CD4-positive, alpha-beta T cell (primary cell): ENCODE results near the gene POLR3H. TPM values are rescaled to one million over a fixed set of nuclear protein-coding genes. Genes with fewer than 3 reads are reported as not detected.
A peak's percentile ranks its signal among the peaks of the same experiment; 100 is the strongest.
"Not testable (repeated sequence)": the region's sequence is repeated elsewhere in the genome, so short reads cannot be mapped to it uniquely, and the experiment has no call there.

Source experiments
- ATAC-seq: fragments of 200-7000 bp; cut with Tn5 transposase; one replicate; pipeline ENCODE4 v1.10.0; 2022; ENCODE audit warnings: mild to moderate bottlenecking; ENCODE audit not compliant: poor library complexity
- CTCF ChIA-PET: fragments of 350-600 bp; sonication (Branson Sonifier 250); formaldehyde crosslinking; loops from one replicate; lab custom pipeline; 2021; ENCODE audit warnings: antibody characterized with exemption, inconsistent platforms; lab: Charles Lee
- POLR2A ChIA-PET: fragments of 350-600 bp; sonication (Branson Sonifier 250); formaldehyde crosslinking; loops from one replicate; lab custom pipeline; 2021; ENCODE audit warnings: antibody characterized with exemption, inconsistent platforms; lab: Charles Lee
- DNase-seq, 14 experiments: peaks; one replicate each; pipeline ENCODE4 v3.0.0-alpha.2; 2013 to 2020; ENCODE audit warnings: mixed read lengths in 2 of 14
- H3K27ac ChIP-seq, 2 donors: one replicate each; pipeline versions ENCODE4 v1.5.1 to v1.7.0; 2013; ENCODE audit warnings: low read length in 2 of 2, low read depth in 1 of 2, mild to moderate bottlenecking in 1 of 2
- H3K27me3 ChIP-seq, 2 experiments: 1 replicate in 1 of 2; 2 replicates in 1 of 2; pipeline versions ENCODE4 v1.6.1 to v1.7.0; 2013; ENCODE audit warnings: low read length in 2 of 2, control low read depth in 1 of 2, mild to moderate bottlenecking in 1 of 2, moderate library complexity in 1 of 2; ENCODE audit not compliant: insufficient read depth in 2 of 2, control insufficient read depth in 1 of 2
- H3K36me3 ChIP-seq: one replicate; pipeline ENCODE4 v1.6.1; 2013; ENCODE audit warnings: low read length, control low read depth; ENCODE audit not compliant: insufficient read depth
- H3K4me1 ChIP-seq: one replicate; pipeline ENCODE4 v1.6.1; 2013; ENCODE audit warnings: low read length, control low read depth; ENCODE audit not compliant: insufficient read depth
- H3K4me3 ChIP-seq: one replicate; pipeline ENCODE4 v1.5.1; 2013; ENCODE audit warnings: mild to moderate bottlenecking, low read length, moderate library complexity
- H3K9me3 ChIP-seq, 2 experiments: 1 replicate in 1 of 2; 2 replicates in 1 of 2; pipeline versions ENCODE4 v1.6.1 to v1.7.0; 2013; ENCODE audit warnings: low read length in 2 of 2, mild to moderate bottlenecking in 2 of 2, control low read depth in 1 of 2, moderate library complexity in 1 of 2; ENCODE audit not compliant: control insufficient read depth in 1 of 2, insufficient read depth in 1 of 2
- H3K27ac Mint-ChIP-seq: one replicate; pipeline ENCODE4 v1.8.0; 2020; ENCODE audit warnings: mixed read lengths
- H3K27me3 Mint-ChIP-seq: one replicate; pipeline ENCODE4 v1.8.0; 2021; ENCODE audit warnings: mixed read lengths
- H3K36me3 Mint-ChIP-seq: one replicate; pipeline ENCODE4 v1.8.0; 2021; ENCODE audit warnings: low read depth, mixed read lengths
- H3K4me1 Mint-ChIP-seq: one replicate; pipeline ENCODE4 v1.8.0; 2021; ENCODE audit warnings: low read depth, mixed read lengths
- H3K4me3 Mint-ChIP-seq: one replicate; pipeline ENCODE4 v1.8.0; 2020; ENCODE audit warnings: mild to moderate bottlenecking, mixed read lengths
- H3K9me3 Mint-ChIP-seq: one replicate; pipeline ENCODE4 v1.8.0; 2020; ENCODE audit warnings: mixed read lengths
- intact Hi-C, 2 experiments: fragments of 100-400 bp; cut with DNase I in 1 of 2; cut with micrococcal nuclease in 1 of 2; formaldehyde crosslinking; loops; one replicate each; pipeline versions ENCODE4 v1.15.1 to v1.9.0; 2023 to 2025; cut with DNase I, micrococcal nuclease
- polyA plus RNA-seq, 2 donors: library from polyadenylated mRNA; unstranded; fragments of 120-200 nt; gene quantifications; one replicate each; pipeline ENCODE4 v1.2.1, GENCODE V29; 2013
- total RNA-seq, 174 experiments: library from RNA in 2 of 174; stranded (reverse) in 2 of 174; gene quantifications; one replicate each; pipeline ENCODE4 v1.2.3 and lab custom pipeline; 2021 to 2026
- TF ChIP-seq, protein P1 (sequence below): fragments of 200-600 bp; IDR thresholded peaks from one replicate; pipeline ENCODE4 v1.8.0; 2022; ENCODE audit warnings: antibody characterized with exemption, mild to moderate bottlenecking

POLR3H gene
- 10 to 100 TPM; 13.4 to 17.3 TPM for total RNA-seq
- polyA plus RNA-seq (2013, experiment 1 of 2) = 16.9 TPM
- polyA plus RNA-seq (2013, experiment 2 of 2) = 16.1 TPM
- 20.1 to 179 (median 65.8) reads per million in 172 experiments for total RNA-seq (lab: John Stamatoyannopoulos, UW)

- DNase-seq (peak; percentile 91 to 99 (median 96)), ATAC-seq (peak; percentile 98)
- Mint-ChIP-seq H3K36me3 (peaks cover 28% of the 10 kb centered on the region), H3K4me1 (peaks cover 41% of the 10 kb centered on the region), H3K27ac (peak within 1 kb of the TSS; percentile 85), H3K9me3 (no peaks in the 10 kb centered on the region), H3K4me3 (peak within 1 kb of the TSS; percentile 98), H3K27me3 (no peaks in the 10 kb centered on the region)
- TF ChIP-seq, protein P1, sequence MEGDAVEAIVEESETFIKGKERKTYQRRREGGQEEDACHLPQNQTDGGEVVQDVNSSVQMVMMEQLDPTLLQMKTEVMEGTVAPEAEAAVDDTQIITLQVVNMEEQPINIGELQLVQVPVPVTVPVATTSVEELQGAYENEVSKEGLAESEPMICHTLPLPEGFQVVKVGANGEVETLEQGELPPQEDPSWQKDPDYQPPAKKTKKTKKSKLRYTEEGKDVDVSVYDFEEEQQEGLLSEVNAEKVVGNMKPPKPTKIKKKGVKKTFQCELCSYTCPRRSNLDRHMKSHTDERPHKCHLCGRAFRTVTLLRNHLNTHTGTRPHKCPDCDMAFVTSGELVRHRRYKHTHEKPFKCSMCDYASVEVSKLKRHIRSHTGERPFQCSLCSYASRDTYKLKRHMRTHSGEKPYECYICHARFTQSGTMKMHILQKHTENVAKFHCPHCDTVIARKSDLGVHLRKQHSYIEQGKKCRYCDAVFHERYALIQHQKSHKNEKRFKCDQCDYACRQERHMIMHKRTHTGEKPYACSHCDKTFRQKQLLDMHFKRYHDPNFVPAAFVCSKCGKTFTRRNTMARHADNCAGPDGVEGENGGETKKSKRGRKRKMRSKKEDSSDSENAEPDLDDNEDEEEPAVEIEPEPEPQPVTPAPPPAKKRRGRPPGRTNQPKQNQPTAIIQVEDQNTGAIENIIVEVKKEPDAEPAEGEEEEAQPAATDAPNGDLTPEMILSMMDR = peak; percentile 51
- H3K9me3 ChIP-seq = no peaks in the 10 kb centered on the region
- ChIA-PET POLR2A (interaction anchor here (0.6 to 1.7 kb wide), 10 partner anchors 20 to 1500 kb away, joined by 3 to 13 read pairs (median 6); partner anchors contain the start of genes ACO2, DESI1, PHF5A and PMM1), CTCF (interaction anchor here (0.5 to 1.1 kb wide), 4 partner anchors 17 to 170 kb away, joined by 3 to 4 read pairs (median 4); no protein-coding TSS in a partner anchor)
- intact Hi-C loops = loop anchor here (1.0 to 10.0 kb wide), 6 partner anchors 45 to 259 kb away; partner anchors contain the start of genes DESI1 (in 2 of the 2), PMM1 (in 2 of the 2), XRCC6 (in 2 of the 2) and ACO2 (in 1 of the 2)
- H3K4me1 ChIP-seq = peaks cover 26% of the 10 kb centered on the region
- H3K27ac ChIP-seq = peak within 1 kb of the TSS; percentile 77 to 81
- H3K4me3 ChIP-seq = peak within 1 kb of the TSS; percentile 90
- H3K36me3 ChIP-seq = peaks cover 8% of the 10 kb centered on the region
- H3K27me3 ChIP-seq = no peaks in the 10 kb centered on the region
Observed at GRCh38 chr22:41543854-41544670, at the start of gene POLR3H. Gene POLR3H, minus strand, starts transcription at chr22:41544470. Its CDS starts 369 bp downstream, at chr22:41544101.

GRCh38 chr22:41593336-41593960, 49.2 kb upstream of the POLR3H start:
- H3K27me3 Mint-ChIP-seq, H3K27ac Mint-ChIP-seq, POLR2A ChIA-PET, H3K27ac ChIP-seq, H3K36me3 Mint-ChIP-seq, H3K9me3 ChIP-seq, H3K9me3 Mint-ChIP-seq, H3K4me3 ChIP-seq, H3K4me3 Mint-ChIP-seq, H3K36me3 ChIP-seq, ATAC-seq, DNase-seq, H3K27me3 ChIP-seq: not testable (repeated sequence)
- peaks cover 17% of the 10 kb centered on the region for H3K4me1 Mint-ChIP-seq
- peaks cover 18% of the 10 kb centered on the region for H3K4me1 ChIP-seq
- CTCF ChIA-PET = interaction anchor here (0.6 kb wide), 1 partner anchor 11 kb away, joined by 4 read pairs; no protein-coding TSS in a partner anchor
- intact Hi-C loops = loop anchor here in 1 of 2 experiments (10.0 kb wide), 1 partner anchor 129 kb away; the partner anchor contains the start of genes ACO2 and PHF5A

DNA sequence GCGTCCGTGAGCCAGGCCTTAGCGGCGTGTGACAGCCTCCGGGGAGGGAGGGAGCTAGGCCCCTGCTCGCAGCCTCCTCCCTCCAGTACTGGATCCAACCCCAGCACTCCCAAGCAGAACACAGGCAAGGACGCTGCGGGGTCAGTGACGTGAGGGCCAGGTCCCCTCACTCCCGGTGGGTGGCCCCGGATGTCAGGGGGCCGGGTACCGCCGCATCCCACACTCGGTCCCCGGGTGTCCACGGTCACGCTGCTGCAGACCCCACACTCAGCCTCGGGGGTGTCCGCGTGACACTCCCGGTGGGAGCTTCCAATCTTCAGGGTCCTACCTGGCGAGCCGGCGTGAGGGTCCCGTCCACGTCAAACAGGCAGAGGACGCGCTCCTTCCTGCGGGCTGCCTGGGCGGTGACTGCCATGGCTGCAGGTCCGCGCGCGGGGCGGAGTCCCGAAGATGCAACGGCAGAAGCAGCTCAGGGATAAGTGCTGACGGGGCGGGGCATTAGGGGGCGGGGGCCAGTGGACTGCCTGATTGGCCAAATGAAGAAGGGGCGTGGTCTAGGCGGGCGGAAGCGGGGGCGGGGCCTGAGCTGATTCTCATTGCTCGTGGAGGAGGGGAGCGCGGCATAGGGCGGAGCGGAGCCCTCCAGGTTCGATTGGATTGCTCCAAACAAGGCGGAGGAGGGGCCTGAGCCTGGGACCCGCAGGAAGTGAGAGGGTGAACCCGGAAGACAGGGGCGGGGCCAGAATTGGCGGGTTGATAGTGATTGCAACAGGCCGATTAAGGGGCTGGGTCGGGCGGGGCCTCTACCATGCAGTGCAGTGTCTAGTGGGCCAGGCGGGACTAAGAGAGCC, 45.3 kb upstream of the POLR3H start, which contains the start of gene PMM1:
TSS of gene PMM1 (minus strand) at position 450 of the 851 bp plus-strand sequence. CDS start at position 415, 35 bp downstream.
- TF ChIP-seq, protein P1 = no peak
- H3K9me3 Mint-ChIP-seq = no peaks in the 10 kb centered on the region
- CTCF ChIA-PET = interaction anchor here (0.6 to 2.5 kb wide), 6 partner anchors 30 to 351 kb away, joined by 3 to 12 read pairs (median 5); partner anchors contain the start of genes DESI1 and XRCC6
- H3K36me3 ChIP-seq = peaks cover 13% of the 10 kb centered on the region
- POLR2A ChIA-PET = interaction anchor here (0.6 to 3.6 kb wide), 38 partner anchors 8 to 1545 kb away, joined by 3 to 58 read pairs (median 4); partner anchors contain the start of genes ACO2, DESI1, MEI1 and PHF5A
- H3K4me1 ChIP-seq = peaks cover 21% of the 10 kb centered on the region
- H3K27ac ChIP-seq = peak within 1 kb of the TSS; percentile 29 to 64
- no peaks in the 10 kb centered on the region for H3K27me3 ChIP-seq
- no peaks in the 10 kb centered on the region for H3K27me3 Mint-ChIP-seq
- no peaks in the 10 kb centered on the region for H3K9me3 ChIP-seq
- intact Hi-C loops = loop anchor here (1.0 to 10.0 kb wide), 6 partner anchors 32 to 733 kb away; partner anchors contain the start of genes POLR3H (in 2 of the 2), ACO2 (in 1 of the 2), DESI1 (in 1 of the 2) and PHF5A (in 1 of the 2)
- DNase-seq (peak; percentile 100), ATAC-seq (peak; percentile 97)
- peak within 1 kb of the TSS; percentile 47 for H3K27ac Mint-ChIP-seq
- H3K36me3 Mint-ChIP-seq = peaks cover 5% of the 10 kb centered on the region
- H3K4me3 Mint-ChIP-seq = peak within 1 kb of the TSS; percentile 82
- H3K4me3 ChIP-seq = peak within 1 kb of the TSS; percentile 98
- H3K4me1 Mint-ChIP-seq = peaks cover 17% of the 10 kb centered on the region
